Measurements from ENCODE around the gene NSUN2. TPM values are rescaled to one million over a fixed set of nuclear protein-coding genes. Genes with fewer than 3 reads are reported as not detected.

NSUN2 gene
- total and polyA plus RNA-seq, 10 donors: 42.4 to 77.8 (median 56.9) TPM

DNA sequence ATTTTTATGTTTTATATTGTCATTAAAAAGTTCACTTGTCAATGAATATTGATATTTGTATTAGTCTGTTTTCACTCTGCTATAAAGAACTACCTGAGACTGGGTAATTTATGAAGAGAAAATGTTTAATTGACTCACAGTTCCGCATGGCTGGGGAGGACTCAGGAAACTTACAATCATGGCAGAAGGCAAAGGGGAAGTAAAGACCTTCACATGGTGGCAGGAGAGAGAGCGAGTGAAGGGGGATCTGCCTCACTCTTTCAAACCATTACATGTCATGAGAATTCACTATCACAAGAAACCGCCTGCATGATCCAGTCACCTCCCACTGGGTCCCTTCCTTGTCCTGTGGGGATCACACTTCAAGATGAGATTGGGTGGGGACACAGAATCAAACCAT, 27.8 kb upstream of the NSUN2 start:
- intact Hi-C loops (cut with DNase I; ENCODE audit: low total_unique reads): no loop called here

DNA sequence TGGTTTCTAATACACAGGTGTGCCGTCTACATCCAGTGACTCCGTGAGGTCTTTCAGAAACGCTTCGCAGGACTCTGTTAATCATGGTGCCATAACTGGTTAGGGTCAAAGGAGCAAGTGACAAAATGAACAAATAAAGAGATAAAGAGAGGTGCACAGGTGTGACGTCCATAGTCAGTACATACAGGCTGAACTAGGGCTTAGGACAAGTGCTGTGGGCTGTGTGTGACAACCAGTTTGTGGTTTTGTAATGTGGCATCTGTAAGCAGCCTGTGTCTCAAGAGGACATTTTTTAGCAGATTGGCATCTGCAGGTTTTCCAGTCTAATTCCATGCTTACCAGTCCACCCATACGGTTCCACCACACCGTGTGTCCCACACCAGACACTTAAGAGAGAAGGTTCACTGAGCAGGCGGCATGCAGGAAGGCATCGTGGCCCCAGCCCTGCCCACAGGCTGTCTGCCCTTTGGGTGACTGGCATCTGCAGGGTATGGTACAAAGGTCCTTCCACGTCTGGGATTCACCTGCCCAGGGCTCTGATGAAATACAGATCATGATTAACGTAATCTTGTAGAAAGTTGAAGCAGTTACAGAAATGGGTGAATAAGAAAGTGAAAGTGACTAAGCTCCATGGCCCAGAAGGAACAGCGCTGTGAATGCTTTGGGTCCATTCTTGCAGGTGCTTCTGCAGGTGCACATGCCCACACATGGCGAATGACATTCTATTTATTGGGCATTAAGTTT, 27.3 kb upstream of the NSUN2 start:
- intact Hi-C loops (cut with DNase I; ENCODE audit: low total_unique reads): no loop called here
- Histone ChIP-seq H3K27me3 (replicated peaks in 1 of 7) (no peaks in the 10 kb centered on the region), H3K27ac (peak overlapping the region in 6 of 8 donors; percentile 29 to 82 (median 68)), H3K4me1 (peaks cover 0 to 4% (median 0%) of the 10 kb centered on the region in 6 donors), H3K9me3 (peaks cover 0 to 27% (median 24%) of the 10 kb centered on the region in 8 donors), H3K36me3 (peaks cover 0 to 70% (median 24%) of the 10 kb centered on the region in 6 donors), H3K4me3 (peak overlapping the region in 3 of 8 donors; percentile 2 to 57 (median 18))
- WGBS, 5 donors: 69 to 83% (median 81%) methylated on average over 13 of the region's 13 CpGs
- no peak for DNase-seq
- peak in 2 of 3 donors; percentile 23 to 34 for TF ChIP-seq POLR2AphosphoS5 (IDR thresholded peaks at IDR 0.05)
- TF ChIP-seq, protein P1, sequence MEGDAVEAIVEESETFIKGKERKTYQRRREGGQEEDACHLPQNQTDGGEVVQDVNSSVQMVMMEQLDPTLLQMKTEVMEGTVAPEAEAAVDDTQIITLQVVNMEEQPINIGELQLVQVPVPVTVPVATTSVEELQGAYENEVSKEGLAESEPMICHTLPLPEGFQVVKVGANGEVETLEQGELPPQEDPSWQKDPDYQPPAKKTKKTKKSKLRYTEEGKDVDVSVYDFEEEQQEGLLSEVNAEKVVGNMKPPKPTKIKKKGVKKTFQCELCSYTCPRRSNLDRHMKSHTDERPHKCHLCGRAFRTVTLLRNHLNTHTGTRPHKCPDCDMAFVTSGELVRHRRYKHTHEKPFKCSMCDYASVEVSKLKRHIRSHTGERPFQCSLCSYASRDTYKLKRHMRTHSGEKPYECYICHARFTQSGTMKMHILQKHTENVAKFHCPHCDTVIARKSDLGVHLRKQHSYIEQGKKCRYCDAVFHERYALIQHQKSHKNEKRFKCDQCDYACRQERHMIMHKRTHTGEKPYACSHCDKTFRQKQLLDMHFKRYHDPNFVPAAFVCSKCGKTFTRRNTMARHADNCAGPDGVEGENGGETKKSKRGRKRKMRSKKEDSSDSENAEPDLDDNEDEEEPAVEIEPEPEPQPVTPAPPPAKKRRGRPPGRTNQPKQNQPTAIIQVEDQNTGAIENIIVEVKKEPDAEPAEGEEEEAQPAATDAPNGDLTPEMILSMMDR (IDR thresholded peaks at IDR 0.05 in 8 of 11, conservative IDR thresholded peaks at IDR 0.05 in 3 of 11): no peak

More for the DNA sequence above, 27.8 kb upstream of the NSUN2 start:
- H3K27me3 ChIP-seq (replicated peaks in 1 of 7): no peaks in the 10 kb centered on the region
- 78 to 86% (median 80%) methylated on average over 3 of the region's 3 CpGs for WGBS, 5 donors
- no peak for TF ChIP-seq POLR2AphosphoS5 (IDR thresholded peaks at IDR 0.05)
- TF ChIP-seq, protein P1 (IDR thresholded peaks at IDR 0.05 in 8 of 11, conservative IDR thresholded peaks at IDR 0.05 in 3 of 11): no peak
- no peak for TF ChIP-seq POLR2A (IDR thresholded peaks at IDR 0.05)
- DNase-seq: no peak
- H3K4me1 ChIP-seq: peaks cover 0 to 4% (median 0%) of the 10 kb centered on the region in 6 donors
- H3K4me3 ChIP-seq: peak overlapping the region in 3 of 8 donors; percentile 2 to 57 (median 18)
- H3K9me3 ChIP-seq: peaks cover 0 to 22% (median 19%) of the 10 kb centered on the region in 8 donors
- peaks cover 0 to 67% (median 18%) of the 10 kb centered on the region in 6 donors for H3K36me3 ChIP-seq
- H3K27ac ChIP-seq: peak overlapping the region in 6 of 8 donors; percentile 29 to 82 (median 68)

DNA sequence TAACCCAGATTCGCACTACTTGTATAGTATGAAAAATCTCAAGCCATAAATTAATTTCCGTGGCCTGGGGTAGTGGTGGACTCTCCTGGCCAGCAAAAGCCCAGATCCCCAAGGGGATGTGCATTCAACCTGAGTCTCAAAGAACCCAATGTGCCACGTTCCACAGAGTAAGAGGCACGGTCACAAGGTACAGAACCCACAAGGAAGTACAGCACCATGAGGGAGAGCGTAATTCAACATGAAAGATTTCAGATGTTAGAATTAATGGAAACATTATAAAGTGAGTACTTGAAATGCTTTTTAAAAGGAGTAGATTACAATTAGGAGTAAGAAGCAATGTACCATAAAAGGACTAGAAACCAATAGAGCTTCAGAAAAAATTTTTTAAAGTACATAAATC, 23.8 kb upstream of the NSUN2 start:
- intact Hi-C loops (cut with DNase I; ENCODE audit: low total_unique reads): no loop called here
- no peak for DNase-seq

More for the DNA sequence above, 23.8 kb upstream of the NSUN2 start:
- Histone ChIP-seq H3K4me3 (no peak overlapping the region), H3K27ac (no peak overlapping the region), H3K9me3 (peaks cover 0 to 28% (median 25%) of the 10 kb centered on the region in 8 donors), H3K36me3 (peaks cover 0 to 71% (median 27%) of the 10 kb centered on the region in 6 donors), H3K4me1 (peaks cover 0 to 7% (median 0%) of the 10 kb centered on the region in 6 donors), H3K27me3 (replicated peaks in 1 of 7) (no peaks in the 10 kb centered on the region)
- WGBS, 5 donors: 96 to 99% (median 96%) methylated on average over 5 of the region's 5 CpGs
- TF ChIP-seq POLR2AphosphoS5 (IDR thresholded peaks at IDR 0.05): no peak
- TF ChIP-seq, protein P1 (IDR thresholded peaks at IDR 0.05 in 8 of 11, conservative IDR thresholded peaks at IDR 0.05 in 3 of 11): no peak
- no peak for TF ChIP-seq POLR2A (IDR thresholded peaks at IDR 0.05)
